HepG2 (cell line): ENCODE results near the gene PLEKHH1. TPM values are rescaled to one million over a fixed set of nuclear protein-coding genes. Genes with fewer than 3 reads are reported as not detected.

Experiments
- ARID3A ChIP-seq: IDR thresholded peaks from 2 replicates; pipeline ENCODE4 v1.6.1; 2012; ENCODE audit warnings: low read depth, low read length, improper control_type of control experiment
- ASH2L ChIP-seq: fragments of 300-600, 200-600 bp; sonication (generic); IDR thresholded peaks from 2 replicates; pipeline ENCODE4 v1.7.0; 2017; ENCODE audit warnings: low read depth, mild to moderate bottlenecking, moderate library complexity, mixed read lengths, low read length; ENCODE audit not compliant: insufficient read length
- CREM ChIP-seq, 2 experiments: sonication (generic) in 1 of 2; formaldehyde crosslinking in 1 of 2; IDR thresholded peaks; 2 replicates each; pipeline versions ENCODE4 v1.4.0 to v1.6.1; 2016 to 2020; ENCODE audit warnings: antibody characterized with exemption in 1 of 2, mild to moderate bottlenecking in 1 of 2, missing genetic modification reagents in 1 of 2
- ETV6 ChIP-seq: sonication (generic); formaldehyde crosslinking; conservative IDR thresholded peaks from 2 replicates; pipeline ENCODE4 v1.4.0; 2020; ENCODE audit warnings: missing genetic modification reagents
- GABPA ChIP-seq, 2 experiments: IDR thresholded peaks; 2 replicates each; pipeline ENCODE4 v1.6.1; 2011 to 2016; ENCODE audit warnings: low read depth in 2 of 2, low read length in 1 of 2, missing biosample characterization in 1 of 2, missing genetic modification characterization in 1 of 2
- HCFC1 ChIP-seq: fragments of 150-350 bp; IDR thresholded peaks from 2 replicates; pipeline ENCODE4 v1.6.1; 2014; ENCODE audit warnings: low read depth, low read length
- NAIF1 ChIP-seq: sonication (generic); formaldehyde crosslinking; IDR thresholded peaks from 2 replicates; pipeline ENCODE4 v1.5.0; 2020; ENCODE audit warnings: mild to moderate bottlenecking, missing genetic modification reagents, borderline replicate concordance
- NR1H2 ChIP-seq: sonication (generic); formaldehyde crosslinking; IDR thresholded peaks from 2 replicates; pipeline ENCODE4 v1.8.1; 2022; ENCODE audit warnings: low read depth, missing genetic modification reagents, borderline replicate concordance
- RBM22 ChIP-seq: fragments of 200-400 bp; formaldehyde crosslinking; optimal IDR thresholded peaks from 2 replicates; pipeline ENCODE3; 2017; ENCODE audit warnings: mild to moderate bottlenecking, low read length, moderate library complexity
- SAFB2 ChIP-seq: sonication (generic); formaldehyde crosslinking; IDR thresholded peaks from 2 replicates; pipeline ENCODE4 v1.5.1; 2020; ENCODE audit warnings: missing genetic modification reagents, low read depth, mild to moderate bottlenecking, borderline replicate concordance
- SNRNP70 ChIP-seq: fragments of 200-400 bp; formaldehyde crosslinking; IDR thresholded peaks from 2 replicates; pipeline ENCODE4 v1.6.1; 2017; ENCODE audit warnings: mild to moderate bottlenecking, low read depth, low read length, moderate library complexity
- TCF7 ChIP-seq: sonication (generic); IDR thresholded peaks from 2 replicates; pipeline ENCODE4 v1.6.1; 2016; ENCODE audit warnings: antibody characterized with exemption, low read depth
- YY1 ChIP-seq: IDR thresholded peaks from 2 replicates; pipeline ENCODE4 v1.6.1; 2011; ENCODE audit warnings: low read length, low read depth, moderate library complexity, mild to moderate bottlenecking; ENCODE audit not compliant: insufficient read depth, insufficient replicate concordance
- ZNF335 ChIP-seq: sonication (generic); formaldehyde crosslinking; IDR thresholded peaks from 2 replicates; pipeline ENCODE4 v1.4.0; 2020; ENCODE audit warnings: missing genetic modification reagents
- ZNF614 ChIP-seq: IDR thresholded peaks from 2 replicates; pipeline ENCODE4 v1.6.1; 2018; ENCODE audit warnings: missing biosample characterization, missing genetic modification reagents, inconsistent platforms, borderline replicate concordance
- ZNF7 ChIP-seq: IDR thresholded peaks from 2 replicates; pipeline ENCODE4 v1.6.1; 2016; ENCODE audit warnings: missing biosample characterization, missing genetic modification reagents
- ZNF713 ChIP-seq: sonication (generic); formaldehyde crosslinking; IDR thresholded peaks from 2 replicates; pipeline ENCODE4 v1.4.0; 2020; ENCODE audit warnings: mild to moderate bottlenecking, missing genetic modification reagents
- polyA plus RNA-seq, 8 experiments: library from polyadenylated mRNA; depleted of rRNA in 3 of 8; stranded (reverse) in 7 of 8; unstranded in 1 of 8; fragments of >200 nt; fragmentation: Illumina TruSeq in 4 of 8; extraction: Trizol in 4 of 8; gene quantifications; 2 replicates each; pipeline versions ENCODE4 v1.2.1 to v1.2.3, GENCODE V29; 2011 to 2016; ENCODE audit warnings: low read depth in 4 of 8, missing spikeins in 1 of 8, mixed read lengths in 1 of 8; ENCODE audit not compliant: insufficient read depth in 1 of 8
- total RNA-seq, 5 experiments: library from RNA; depleted of rRNA; stranded (reverse); fragments of >200 nt; fragmentation: Illumina TruSeq; extraction: Trizol; gene quantifications; 2 replicates each; pipeline ENCODE4 v1.2.3, GENCODE V29; 2016; ENCODE audit warnings: low read depth in 1 of 5
- TF ChIP-seq, protein P1 (sequence below): sonication (generic); formaldehyde crosslinking; IDR thresholded peaks from 2 replicates; pipeline ENCODE4 v1.5.0; 2020; ENCODE audit warnings: mild to moderate bottlenecking, missing genetic modification reagents
- TF ChIP-seq, protein P2 (sequence below): IDR thresholded peaks from 2 replicates; pipeline ENCODE4 v1.6.1; 2012; ENCODE audit warnings: inconsistent platforms
- TF ChIP-seq, protein P3 (sequence below), 2 experiments: fragments of 450-650 bp in 1 of 2; sonication (generic) in 1 of 2; formaldehyde crosslinking; IDR thresholded peaks; 2 replicates each; pipeline versions ENCODE4 v1.5.0 to v1.8.0; 2020 to 2022; ENCODE audit warnings: mild to moderate bottlenecking in 1 of 2, missing genetic modification reagents in 1 of 2
- TF ChIP-seq, protein P4 (sequence below): sonication (generic); formaldehyde crosslinking; IDR thresholded peaks from 2 replicates; pipeline ENCODE4 v1.4.0; 2020; ENCODE audit warnings: mild to moderate bottlenecking, missing genetic modification reagents

PLEKHH1 gene
- total and polyA plus RNA-seq, 2 of the 13 experiments (the other 11 are each of a cell fraction or from before 2014, with no cell fraction given) = 8.6 to 15.8 TPM

DNA sequence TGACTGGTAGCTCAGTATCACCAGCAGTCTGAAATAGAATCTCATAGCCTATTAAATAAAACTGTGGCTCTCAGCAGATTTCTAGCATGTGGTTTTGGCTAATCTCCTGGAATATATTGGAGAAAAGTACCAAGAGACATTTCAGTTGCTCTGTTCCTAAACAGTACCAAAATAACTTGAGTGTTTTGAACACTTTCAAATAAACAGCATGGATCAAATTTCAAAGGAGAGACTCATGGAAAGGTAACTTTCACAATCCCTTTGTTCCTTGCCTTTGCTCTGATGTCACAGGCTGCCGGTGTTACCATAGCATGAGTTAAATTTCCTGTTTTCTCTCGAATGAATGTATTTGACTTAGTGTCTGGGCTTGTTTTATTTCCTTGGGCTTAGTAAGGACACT is 90.0 kb downstream of the PLEKHH1 start (continued):
- no peak for TF ChIP-seq ARID3A
- TF ChIP-seq ZNF614 (CRISPR knock-in tag) = 0 out of 2 replicates have a peak, but pooled peaks have one; percentile 2
- peak; percentile 35 for TF ChIP-seq ASH2L
- TF ChIP-seq ZNF335 (CRISPR knock-in tag) = no peak
- TF ChIP-seq SAFB2 (CRISPR knock-in tag) = no peak
- no peak for TF ChIP-seq RBM22
- TF ChIP-seq YY1 = no peak
- TF ChIP-seq CREM (IDR thresholded peaks at IDR 0.05) = peak; percentile 42; the same call in 1 of the 2 replicates
- TF ChIP-seq CREM (CRISPR knock-in tag; IDR thresholded peaks at IDR 0.05) = no peak
- TF ChIP-seq, protein P1, sequence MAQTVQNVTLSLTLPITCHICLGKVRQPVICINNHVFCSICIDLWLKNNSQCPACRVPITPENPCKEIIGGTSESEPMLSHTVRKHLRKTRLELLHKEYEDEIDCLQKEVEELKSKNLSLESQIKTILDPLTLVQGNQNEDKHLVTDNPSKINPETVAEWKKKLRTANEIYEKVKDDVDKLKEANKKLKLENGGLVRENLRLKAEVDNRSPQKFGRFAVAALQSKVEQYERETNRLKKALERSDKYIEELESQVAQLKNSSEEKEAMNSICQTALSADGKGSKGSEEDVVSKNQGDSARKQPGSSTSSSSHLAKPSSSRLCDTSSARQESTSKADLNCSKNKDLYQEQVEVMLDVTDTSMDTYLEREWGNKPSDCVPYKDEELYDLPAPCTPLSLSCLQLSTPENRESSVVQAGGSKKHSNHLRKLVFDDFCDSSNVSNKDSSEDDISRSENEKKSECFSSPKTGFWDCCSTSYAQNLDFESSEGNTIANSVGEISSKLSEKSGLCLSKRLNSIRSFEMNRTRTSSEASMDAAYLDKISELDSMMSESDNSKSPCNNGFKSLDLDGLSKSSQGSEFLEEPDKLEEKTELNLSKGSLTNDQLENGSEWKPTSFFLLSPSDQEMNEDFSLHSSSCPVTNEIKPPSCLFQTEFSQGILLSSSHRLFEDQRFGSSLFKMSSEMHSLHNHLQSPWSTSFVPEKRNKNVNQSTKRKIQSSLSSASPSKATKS (CRISPR knock-in tag) = no peak
- no peak for TF ChIP-seq ZNF7
- TF ChIP-seq ZNF713 (CRISPR knock-in tag) = no peak
- no peak for TF ChIP-seq GABPA (IDR thresholded peaks at IDR 0.05; ENCODE audit: low read depth, low read length)
- TF ChIP-seq GABPA (CRISPR knock-in tag; IDR thresholded peaks at IDR 0.05; ENCODE audit: low read depth) = 0 out of 2 replicates have a peak, but pooled peaks have one; percentile 9
- TF ChIP-seq, protein P2, sequence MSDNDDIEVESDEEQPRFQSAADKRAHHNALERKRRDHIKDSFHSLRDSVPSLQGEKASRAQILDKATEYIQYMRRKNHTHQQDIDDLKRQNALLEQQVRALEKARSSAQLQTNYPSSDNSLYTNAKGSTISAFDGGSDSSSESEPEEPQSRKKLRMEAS = no peak
- no peak for TF ChIP-seq HCFC1
- TF ChIP-seq ETV6 (CRISPR knock-in tag) = no peak
- no peak for TF ChIP-seq NR1H2 (CRISPR knock-in tag)
- no peak for TF ChIP-seq SNRNP70
- TF ChIP-seq, protein P3, sequence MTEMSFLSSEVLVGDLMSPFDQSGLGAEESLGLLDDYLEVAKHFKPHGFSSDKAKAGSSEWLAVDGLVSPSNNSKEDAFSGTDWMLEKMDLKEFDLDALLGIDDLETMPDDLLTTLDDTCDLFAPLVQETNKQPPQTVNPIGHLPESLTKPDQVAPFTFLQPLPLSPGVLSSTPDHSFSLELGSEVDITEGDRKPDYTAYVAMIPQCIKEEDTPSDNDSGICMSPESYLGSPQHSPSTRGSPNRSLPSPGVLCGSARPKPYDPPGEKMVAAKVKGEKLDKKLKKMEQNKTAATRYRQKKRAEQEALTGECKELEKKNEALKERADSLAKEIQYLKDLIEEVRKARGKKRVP (CRISPR knock-in tag; IDR thresholded peaks at IDR 0.05) = peak in 1 of 2 experiments; percentile 93; a peak in 2 of 4 replicates
- TF ChIP-seq, protein P4, sequence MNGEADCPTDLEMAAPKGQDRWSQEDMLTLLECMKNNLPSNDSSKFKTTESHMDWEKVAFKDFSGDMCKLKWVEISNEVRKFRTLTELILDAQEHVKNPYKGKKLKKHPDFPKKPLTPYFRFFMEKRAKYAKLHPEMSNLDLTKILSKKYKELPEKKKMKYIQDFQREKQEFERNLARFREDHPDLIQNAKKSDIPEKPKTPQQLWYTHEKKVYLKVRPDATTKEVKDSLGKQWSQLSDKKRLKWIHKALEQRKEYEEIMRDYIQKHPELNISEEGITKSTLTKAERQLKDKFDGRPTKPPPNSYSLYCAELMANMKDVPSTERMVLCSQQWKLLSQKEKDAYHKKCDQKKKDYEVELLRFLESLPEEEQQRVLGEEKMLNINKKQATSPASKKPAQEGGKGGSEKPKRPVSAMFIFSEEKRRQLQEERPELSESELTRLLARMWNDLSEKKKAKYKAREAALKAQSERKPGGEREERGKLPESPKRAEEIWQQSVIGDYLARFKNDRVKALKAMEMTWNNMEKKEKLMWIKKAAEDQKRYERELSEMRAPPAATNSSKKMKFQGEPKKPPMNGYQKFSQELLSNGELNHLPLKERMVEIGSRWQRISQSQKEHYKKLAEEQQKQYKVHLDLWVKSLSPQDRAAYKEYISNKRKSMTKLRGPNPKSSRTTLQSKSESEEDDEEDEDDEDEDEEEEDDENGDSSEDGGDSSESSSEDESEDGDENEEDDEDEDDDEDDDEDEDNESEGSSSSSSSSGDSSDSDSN (CRISPR knock-in tag) = no peak
- no peak for TF ChIP-seq NAIF1
- TF ChIP-seq TCF7 = peak; percentile 79
